ENCODE results near the gene ACOT7. TPM values are rescaled to one million over a fixed set of nuclear protein-coding genes. Genes with fewer than 3 reads are reported as not detected.
A peak's percentile ranks its signal among the peaks of the same experiment; 100 is the strongest.

Gene ACOT7
- total RNA-seq, 1 experiment from 2014 or later = 70.2 TPM

DNA sequence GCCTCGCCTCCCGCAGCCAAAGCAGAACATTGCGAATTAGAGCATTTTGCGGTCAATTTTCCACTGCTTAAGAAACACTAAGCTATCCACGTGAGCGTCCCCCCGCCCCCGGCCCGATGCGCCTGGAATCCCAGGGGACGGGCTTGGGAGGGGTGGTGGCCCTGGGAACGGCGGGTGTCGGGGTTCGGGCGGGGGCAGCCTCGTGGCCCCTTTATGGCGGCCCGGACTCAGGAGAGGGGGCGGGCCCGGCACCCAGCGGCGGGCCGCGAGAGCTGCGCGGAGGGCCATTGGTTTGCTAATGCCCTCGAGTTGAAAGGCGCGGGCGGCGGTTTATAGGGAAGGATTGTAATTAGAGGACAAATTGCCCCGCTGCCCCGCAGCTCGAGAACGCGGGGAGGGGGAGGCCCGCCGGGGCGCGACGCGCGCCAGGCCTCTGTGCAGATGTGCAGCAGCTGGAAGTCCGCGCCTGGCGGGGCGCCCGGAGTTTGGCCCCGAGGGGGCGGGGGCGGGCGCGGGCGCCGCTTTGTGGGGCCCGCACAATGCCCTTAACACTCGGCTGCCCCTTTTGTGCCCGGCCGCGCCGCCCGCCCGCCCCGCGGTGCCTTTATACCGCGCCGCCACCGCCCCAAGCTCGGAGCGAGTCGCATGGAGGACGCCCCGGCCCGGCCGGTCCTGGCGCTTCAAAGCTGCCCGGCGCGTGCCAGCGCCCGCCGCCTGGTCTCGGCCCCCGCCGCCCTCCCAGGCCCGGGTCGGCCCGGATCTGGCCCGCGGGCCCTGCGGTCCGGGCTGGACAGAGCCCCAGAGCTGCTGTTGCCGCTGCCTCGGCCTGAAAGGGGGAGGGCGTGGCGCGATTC, 151.5 kb downstream of the ACOT7 start:
- CTCF ChIA-PET = interaction anchor here (0.6 kb wide), 1 partner anchor 186 kb away, joined by 10 read pairs; no protein-coding TSS in a partner anchor
- Histone ChIP-seq H3F3A (ENCODE audit: insufficient read depth, low read depth) (peaks cover 2% of the 10 kb centered on the region; the same call in 1 of the 2 replicates), H3K79me2 (ENCODE audit: low read depth) (no peaks in the 10 kb centered on the region), H3K27ac (no peak overlapping the region), H3K27me3 (ENCODE audit: insufficient read depth, low read depth) (peaks cover 17% of the 10 kb centered on the region), H3K4me2 (no peak overlapping the region), H3K9me2 (ENCODE audit: insufficient read depth) (no peaks in the 10 kb centered on the region), H3K4me3 (no peak overlapping the region), H2AFZ (no peak overlapping the region), H4K20me1 (ENCODE audit: insufficient read depth) (no peaks in the 10 kb centered on the region), H3K4me1 (replicated peaks; ENCODE audit: insufficient read depth) (no peaks in the 10 kb centered on the region), H3K36me3 (ENCODE audit: low read depth) (no peaks in the 10 kb centered on the region), H3K9me3 (ENCODE audit: insufficient read depth, low read depth) (no peaks in the 10 kb centered on the region)
- no TSS peak for BruUV-seq (replicated peaks)
- intact Hi-C loops (cut with micrococcal nuclease; ENCODE audit: unreplicated experiment) = no loop called here
- DNase-seq = no peak
- POLR2A ChIA-PET (ENCODE audit: unreplicated experiment) = no interaction called here
- TF ChIP-seq EZH2 (IDR thresholded peaks at IDR 0.05; ENCODE audit: low read depth) = 0 out of 2 replicates have a peak, but pooled peaks have one; percentile 63
- TF ChIP-seq, protein P1, sequence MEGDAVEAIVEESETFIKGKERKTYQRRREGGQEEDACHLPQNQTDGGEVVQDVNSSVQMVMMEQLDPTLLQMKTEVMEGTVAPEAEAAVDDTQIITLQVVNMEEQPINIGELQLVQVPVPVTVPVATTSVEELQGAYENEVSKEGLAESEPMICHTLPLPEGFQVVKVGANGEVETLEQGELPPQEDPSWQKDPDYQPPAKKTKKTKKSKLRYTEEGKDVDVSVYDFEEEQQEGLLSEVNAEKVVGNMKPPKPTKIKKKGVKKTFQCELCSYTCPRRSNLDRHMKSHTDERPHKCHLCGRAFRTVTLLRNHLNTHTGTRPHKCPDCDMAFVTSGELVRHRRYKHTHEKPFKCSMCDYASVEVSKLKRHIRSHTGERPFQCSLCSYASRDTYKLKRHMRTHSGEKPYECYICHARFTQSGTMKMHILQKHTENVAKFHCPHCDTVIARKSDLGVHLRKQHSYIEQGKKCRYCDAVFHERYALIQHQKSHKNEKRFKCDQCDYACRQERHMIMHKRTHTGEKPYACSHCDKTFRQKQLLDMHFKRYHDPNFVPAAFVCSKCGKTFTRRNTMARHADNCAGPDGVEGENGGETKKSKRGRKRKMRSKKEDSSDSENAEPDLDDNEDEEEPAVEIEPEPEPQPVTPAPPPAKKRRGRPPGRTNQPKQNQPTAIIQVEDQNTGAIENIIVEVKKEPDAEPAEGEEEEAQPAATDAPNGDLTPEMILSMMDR (conservative IDR thresholded peaks at IDR 0.05) = no peak

DNA sequence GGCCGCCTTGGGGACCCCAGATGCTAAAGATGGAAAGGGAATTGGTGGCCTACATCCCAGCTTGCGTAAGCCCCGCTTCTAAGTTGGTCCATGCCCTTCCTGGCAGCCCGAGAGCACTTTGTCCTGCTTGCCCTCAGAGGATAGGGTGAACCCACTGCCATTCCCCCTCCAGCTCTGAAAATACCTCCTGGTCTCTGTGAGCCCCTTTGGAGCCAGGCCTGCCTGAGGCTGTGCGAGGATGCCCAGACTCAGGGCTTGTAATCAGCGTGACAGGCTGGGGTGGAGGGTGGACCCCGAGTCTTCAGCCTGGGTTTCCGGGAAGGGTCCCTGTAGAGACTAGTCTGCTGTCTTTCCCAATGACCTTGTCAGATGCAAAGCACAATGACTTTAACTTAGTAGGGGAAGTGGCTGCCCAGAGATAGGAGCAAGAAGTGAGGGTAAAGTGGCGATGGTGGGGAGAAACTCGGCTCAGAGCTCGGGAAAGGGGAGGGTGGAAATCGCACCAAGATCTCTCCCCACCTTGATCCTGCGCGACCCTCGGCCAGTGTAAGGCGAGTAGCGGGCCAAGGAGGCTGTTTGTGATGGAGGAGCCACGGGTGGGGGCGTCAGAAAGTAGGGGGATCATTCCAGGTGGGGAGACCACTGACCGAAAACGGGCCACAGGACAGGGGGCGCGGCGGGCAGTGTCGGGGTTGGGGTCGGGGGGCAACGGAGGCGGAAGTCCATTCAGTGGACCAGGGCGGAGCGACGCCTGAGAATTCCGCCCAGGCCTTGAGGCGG, 152.3 kb downstream of the ACOT7 start:
- no peaks in the 10 kb centered on the region for H3K4me1 ChIP-seq (replicated peaks; ENCODE audit: insufficient read depth)
- no peak for DNase-seq
- no peak overlapping the region for H3K27ac ChIP-seq
- no peaks in the 10 kb centered on the region for H3K9me3 ChIP-seq (ENCODE audit: insufficient read depth, low read depth)
- ChIA-PET POLR2A (ENCODE audit: unreplicated experiment) (no interaction called here), CTCF (no interaction called here)
- no peaks in the 10 kb centered on the region for H3K9me2 ChIP-seq (ENCODE audit: insufficient read depth)
- peaks cover 5% of the 10 kb centered on the region; the same call in 1 of the 2 replicates for H3F3A ChIP-seq (ENCODE audit: insufficient read depth, low read depth)
- no peaks in the 10 kb centered on the region for H3K36me3 ChIP-seq (ENCODE audit: low read depth)
- H3K4me2 ChIP-seq = no peak overlapping the region
- no peak overlapping the region for H2AFZ ChIP-seq
- no peak overlapping the region for H3K4me3 ChIP-seq
- no TSS peak for BruUV-seq (replicated peaks)
- intact Hi-C loops (cut with micrococcal nuclease; ENCODE audit: unreplicated experiment) = no loop called here
- TF ChIP-seq, protein P1 (conservative IDR thresholded peaks at IDR 0.05) = no peak
- no peaks in the 10 kb centered on the region for H4K20me1 ChIP-seq (ENCODE audit: insufficient read depth)
- H3K27me3 ChIP-seq (ENCODE audit: insufficient read depth, low read depth) = peaks cover 16% of the 10 kb centered on the region
- no peaks in the 10 kb centered on the region for H3K79me2 ChIP-seq (ENCODE audit: low read depth)

DNA sequence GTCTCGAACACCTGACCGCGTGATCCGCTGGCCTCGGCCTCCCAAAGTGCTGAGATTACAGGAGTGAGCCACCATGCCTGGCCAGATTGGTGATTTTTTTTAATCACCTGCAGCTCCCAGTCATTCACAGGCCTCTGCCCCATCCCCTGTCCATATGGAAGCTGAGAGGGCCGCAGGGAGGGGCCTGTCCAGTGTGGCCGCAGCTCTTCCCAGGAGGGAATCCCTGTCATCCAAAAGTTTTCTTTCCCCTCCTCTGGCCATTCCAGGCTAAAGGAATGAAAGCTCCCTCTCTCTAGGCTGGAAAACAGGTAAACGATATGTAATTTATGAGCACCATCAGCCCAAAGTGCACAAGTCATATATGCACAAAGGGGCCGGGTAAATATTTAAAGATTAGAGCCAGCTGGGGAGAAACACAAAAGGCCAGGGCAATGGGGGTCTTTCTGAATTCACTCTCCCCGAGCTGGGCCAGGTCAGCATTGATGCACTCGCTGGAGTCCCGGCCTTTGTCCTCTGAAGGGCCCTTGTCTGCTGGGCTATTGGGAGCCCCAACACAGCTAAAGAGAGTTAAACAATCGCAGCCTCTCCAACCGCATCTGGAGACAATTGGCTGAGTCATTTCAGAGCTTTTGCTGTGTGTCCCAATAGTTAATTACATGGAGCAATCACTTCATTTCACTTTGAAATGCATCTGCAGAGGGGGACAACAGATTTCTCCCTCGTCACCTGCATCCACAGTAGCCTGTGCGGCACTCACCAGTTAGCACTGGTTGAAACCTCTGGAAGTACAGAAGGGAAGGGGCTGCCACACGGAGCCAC, 153.4 kb downstream of the ACOT7 start:
- H3K27ac ChIP-seq = no peak overlapping the region
- ChIA-PET POLR2A (ENCODE audit: unreplicated experiment) (interaction anchor here (0.6 kb wide), 1 partner anchor 48 kb away, joined by 3 read pairs; no protein-coding TSS in a partner anchor), CTCF (interaction anchor here (0.6 to 0.7 kb wide), 2 partner anchors 35 to 283 kb away, joined by 7 to 10 read pairs; no protein-coding TSS in a partner anchor)
- no peaks in the 10 kb centered on the region for H3K9me2 ChIP-seq (ENCODE audit: insufficient read depth)
- H2AFZ ChIP-seq = no peak overlapping the region
- BruUV-seq (replicated peaks) = no TSS peak
- DNase-seq = no peak
- 0 out of 2 replicates have a peak, but pooled peaks cover 5% of the 10 kb centered on the region for H3F3A ChIP-seq (ENCODE audit: insufficient read depth, low read depth)
- H3K4me3 ChIP-seq = no peak overlapping the region
- peaks cover 3% of the 10 kb centered on the region for H3K79me2 ChIP-seq (ENCODE audit: low read depth)
- no peak for TF ChIP-seq EZH2 (IDR thresholded peaks at IDR 0.05; ENCODE audit: low read depth)
- TF ChIP-seq, protein P1 (conservative IDR thresholded peaks at IDR 0.05) = no peak
- H3K9me3 ChIP-seq (ENCODE audit: insufficient read depth, low read depth) = no peaks in the 10 kb centered on the region
- no peaks in the 10 kb centered on the region for H3K36me3 ChIP-seq (ENCODE audit: low read depth)
- H3K27me3 ChIP-seq (ENCODE audit: insufficient read depth, low read depth) = peaks cover 14% of the 10 kb centered on the region
- intact Hi-C loops (cut with micrococcal nuclease; ENCODE audit: unreplicated experiment) = loop anchor here (5.0 to 10.0 kb wide), 2 partner anchors 55 to 248 kb away; partner anchors contain the start of genes CHD5 and NPHP4
- no peaks in the 10 kb centered on the region for H3K4me1 ChIP-seq (replicated peaks; ENCODE audit: insufficient read depth)
- H3K4me2 ChIP-seq = no peak overlapping the region
- H4K20me1 ChIP-seq (ENCODE audit: insufficient read depth) = no peaks in the 10 kb centered on the region
